ENCODE measurements around the gene TACC2.
"Not testable (repeated sequence)": the region's sequence is repeated elsewhere in the genome, so short reads cannot be mapped to it uniquely, and the experiment has no call there.

TACC2 gene

DNA sequence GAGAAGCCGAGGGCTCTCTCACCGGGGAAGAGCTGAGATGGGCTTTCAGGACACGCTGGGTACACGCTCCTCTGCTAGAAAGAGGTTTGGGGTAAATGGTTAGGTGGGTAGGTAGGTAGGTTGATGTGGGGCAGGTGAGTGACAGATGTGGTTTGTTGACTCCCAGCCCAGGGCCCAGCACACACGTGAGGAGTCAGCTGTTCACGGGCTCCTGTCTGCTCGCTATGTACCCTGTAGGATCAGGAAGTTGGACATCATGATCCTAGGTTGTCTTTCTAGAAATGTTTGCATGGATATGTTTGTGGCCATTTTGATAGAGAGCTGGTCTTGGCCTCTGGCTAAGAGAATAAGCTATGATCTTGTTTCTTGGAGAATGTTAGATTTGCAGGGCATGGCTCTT, 109.0 kb downstream of the TACC2 start:
- no peak for DNase-seq

DNA sequence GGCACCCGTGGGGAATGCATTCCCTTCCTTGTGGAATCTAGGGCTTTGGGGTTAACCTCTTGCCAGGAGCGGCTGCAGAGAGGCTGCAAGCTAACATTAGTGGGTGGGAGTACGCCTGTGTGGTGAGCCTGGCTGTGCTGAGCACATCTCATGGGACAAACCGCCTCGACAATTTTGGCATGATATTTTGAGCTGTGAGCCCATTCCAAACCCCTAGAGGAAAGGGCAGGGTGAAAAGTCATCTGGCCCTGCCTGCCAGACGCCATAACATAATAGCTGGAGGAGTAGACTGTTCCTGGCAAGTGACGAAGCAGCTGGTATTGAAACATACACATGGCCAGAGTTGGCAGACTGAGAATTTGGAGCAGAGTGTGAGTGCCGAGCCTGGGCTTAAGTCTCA, 110.0 kb downstream of the TACC2 start:
- DNase-seq = no peak

GRCh38 chr10:122099562-122099961, 110.6 kb downstream of the TACC2 start:
- no peak for DNase-seq

- DNase-seq = no peak
Measured at GRCh38 chr10:122102146-122102868, 113.3 kb downstream of the TACC2 start.

DNA sequence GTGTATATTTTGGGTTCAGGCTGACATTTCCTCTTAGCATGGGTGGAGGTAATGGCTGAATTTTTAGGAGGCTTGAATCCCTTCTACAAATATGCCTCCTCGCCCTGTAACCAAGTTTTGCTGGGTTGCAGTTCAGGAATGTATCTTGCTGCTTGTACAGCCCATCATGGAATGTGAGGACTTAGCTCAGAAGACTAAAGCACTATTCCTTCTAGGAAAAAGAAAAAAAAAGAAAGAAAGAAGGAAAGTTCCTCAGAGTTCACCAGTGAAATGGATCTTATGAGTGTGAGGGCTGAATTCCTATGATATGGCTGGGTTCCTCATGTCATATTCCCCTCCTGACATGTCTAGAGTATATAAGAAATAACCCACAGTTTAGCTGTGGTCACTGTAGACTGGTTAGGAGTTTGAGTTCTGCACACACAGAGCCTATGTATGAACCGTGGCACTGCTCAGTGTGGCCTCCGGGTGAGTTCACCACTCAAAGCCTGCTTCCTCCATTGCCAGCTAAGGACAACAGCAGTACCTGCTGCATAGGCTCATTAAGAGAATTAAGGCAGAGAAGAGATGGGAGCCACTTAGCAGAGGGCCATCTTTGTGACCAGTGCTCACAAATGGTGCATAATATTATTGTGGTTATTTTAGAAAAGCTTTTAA, 114.0 kb downstream of the TACC2 start:
- DNase-seq = no peak

GRCh38 chr10:122103592-122103991, 114.6 kb downstream of the TACC2 start:
- no peak for DNase-seq

GRCh38 chr10:122108786-122109185, 119.8 kb downstream of the TACC2 start:
- DNase-seq = not testable (repeated sequence)

GRCh38 chr10:122112021-122112616, 123.2 kb downstream of the TACC2 start:
- no peak for DNase-seq

DNA sequence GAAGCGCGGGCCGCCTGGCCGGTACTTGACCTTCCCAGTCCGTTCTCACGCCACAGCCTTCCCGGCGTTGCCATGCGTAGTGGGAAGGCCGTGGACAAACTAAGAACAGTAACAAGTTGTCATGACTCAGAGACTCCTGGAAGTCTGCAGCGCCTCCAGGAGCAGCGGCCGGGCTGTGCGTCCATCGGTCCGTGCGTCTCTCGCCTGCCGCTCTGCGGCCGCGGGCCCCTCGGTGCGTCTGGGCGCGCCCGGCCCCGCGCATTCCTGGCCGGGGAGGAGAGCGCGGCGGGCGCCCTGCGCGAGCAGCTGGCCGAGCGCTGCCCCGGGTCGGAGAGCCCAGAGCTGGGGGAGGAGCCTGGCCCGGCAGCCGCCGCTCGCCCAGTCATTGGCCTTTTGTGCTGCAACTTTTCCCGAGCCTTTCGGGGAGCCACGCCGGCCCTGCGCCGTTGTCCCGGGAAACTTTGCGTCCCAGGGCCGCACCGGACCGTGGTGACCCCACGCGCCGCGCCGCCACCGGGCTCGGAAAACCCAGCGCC, 123.7 kb downstream of the TACC2 start:
- no peak for DNase-seq

GRCh38 chr10:122113161-122113944, 124.4 kb downstream of the TACC2 start:
- no peak for DNase-seq

DNA sequence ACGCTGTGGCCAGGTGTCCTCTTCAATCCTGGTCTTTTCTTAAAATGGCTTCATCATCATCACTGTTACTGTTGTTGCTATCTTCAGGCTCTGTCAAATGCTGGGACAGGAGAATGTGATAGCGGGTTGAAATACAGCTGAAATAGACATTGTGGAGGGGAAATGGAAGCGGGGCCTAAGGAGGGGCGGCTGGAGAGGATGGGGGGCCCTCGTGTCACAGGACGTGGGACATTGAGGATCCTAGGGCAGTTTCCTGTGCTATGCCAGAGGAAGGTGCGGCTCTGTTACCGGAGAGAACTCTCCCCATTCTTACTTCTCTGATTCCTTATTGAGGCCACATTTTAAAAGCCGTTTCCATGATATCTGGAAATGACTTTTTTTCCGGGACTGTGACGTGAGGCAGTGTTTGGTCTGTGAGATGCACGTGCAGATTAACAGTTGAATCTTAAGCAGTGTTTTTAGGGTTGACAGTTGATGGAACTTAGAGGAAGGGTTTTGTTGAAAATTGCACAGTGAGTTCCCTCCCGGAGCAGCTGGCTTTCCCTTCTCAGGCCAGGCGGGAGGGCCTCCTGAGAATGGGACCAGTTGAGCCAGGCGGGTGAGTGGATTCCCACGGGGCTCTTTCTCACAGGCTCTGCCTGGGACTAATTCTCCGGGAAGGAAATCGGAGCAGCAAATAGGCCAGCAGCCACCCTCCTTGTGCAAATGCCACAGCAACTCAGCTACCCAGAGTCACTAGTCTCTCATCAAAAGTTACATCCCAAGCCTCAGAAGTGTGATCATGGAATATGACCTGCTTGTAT, 125.2 kb downstream of the TACC2 start:
- DNase-seq = no peak

GRCh38 chr10:122115874-122116273, 126.9 kb downstream of the TACC2 start:
- no peak for DNase-seq

DNA sequence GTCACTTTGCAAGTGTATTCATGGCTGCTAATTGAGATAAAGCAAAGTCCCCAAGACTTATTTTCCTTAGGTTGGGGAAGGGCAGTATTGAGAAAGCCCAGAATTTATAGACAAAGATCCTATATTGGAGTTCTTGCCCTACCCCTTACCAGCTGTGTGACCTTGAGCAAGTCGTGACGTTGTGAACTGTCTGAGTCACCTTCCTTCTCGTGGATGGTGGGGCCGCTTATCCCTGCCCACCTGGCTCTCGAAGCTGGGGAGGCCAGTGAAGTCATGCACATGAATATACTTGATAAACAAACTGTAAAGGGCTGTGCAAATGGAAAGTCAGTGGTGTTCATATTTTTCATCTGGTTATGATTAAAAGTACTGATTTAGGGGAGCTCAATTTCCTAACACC, 127.4 kb downstream of the TACC2 start:
- DNase-seq = no peak

DNA sequence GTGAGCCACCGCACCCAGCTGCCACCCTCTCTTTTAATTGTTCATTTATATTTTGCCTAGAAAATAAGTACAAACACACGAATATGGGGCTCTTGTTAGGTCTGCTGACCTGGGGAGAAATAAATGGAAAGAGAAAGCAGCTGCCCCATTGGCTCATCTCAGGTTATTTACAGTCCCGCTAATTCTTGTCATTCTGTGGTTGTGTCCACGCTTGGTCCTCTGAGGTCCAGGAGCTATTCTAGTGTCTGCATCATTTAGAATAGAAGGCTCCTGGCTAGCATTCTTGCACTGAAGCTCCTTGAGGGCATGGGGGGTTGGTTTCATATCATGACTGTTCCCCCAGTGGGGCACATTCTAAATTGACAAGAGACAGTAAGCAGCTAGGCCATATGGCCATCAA, 128.5 kb downstream of the TACC2 start:
- DNase-seq = no peak

GRCh38 chr10:122120008-122120744, 131.2 kb downstream of the TACC2 start:
- no peak for DNase-seq

GRCh38 chr10:122121059-122121458, 132.1 kb downstream of the TACC2 start:
- no peak for DNase-seq

- DNase-seq = no peak
Measured at GRCh38 chr10:122122493-122122892, 133.5 kb downstream of the TACC2 start.

- no peak for DNase-seq
Measured at GRCh38 chr10:122123186-122123585, 134.2 kb downstream of the TACC2 start.

DNA sequence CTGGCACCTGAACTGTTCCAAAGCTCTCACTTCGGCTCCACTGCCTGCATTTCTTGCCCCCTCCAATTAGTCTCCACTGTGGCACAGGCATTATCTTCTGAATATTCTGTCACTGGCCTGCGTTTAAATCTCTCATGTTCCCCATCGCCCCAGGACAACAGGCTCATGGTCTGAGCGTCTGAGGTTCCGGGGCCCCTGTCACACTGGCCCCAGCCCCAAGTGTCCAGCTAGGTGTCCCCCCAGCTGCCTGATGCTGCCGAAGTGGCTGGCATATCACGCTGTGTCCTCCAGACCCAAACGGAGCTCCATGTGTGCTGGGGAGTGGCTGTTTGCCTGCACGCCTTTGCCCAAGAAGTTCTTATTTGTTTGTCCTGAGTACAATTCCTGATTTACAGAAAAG, 135.4 kb downstream of the TACC2 start:
- no peak for DNase-seq

DNA sequence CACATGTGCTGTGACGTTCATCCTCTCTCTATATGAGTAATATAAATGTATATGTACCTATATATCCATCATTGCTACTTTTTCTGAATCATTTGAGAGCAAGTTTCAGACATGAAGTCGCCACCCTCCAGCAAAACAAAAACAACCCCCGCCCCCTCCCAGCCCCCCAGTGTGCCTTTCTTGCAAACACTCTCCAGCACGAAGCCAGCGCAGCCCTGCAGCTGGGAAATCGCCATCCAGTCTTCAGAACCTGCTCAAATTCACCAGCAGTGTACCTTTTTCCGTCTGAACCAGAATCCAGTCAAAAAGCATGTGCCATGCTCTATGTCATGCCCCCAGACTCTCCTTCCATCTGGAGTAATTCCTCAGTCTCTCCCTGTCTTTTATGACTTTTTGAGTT, 135.8 kb downstream of the TACC2 start:
- no peak for DNase-seq

All from cortex of kidney (tissue), 1 donor.